ENCODE data around the gene SMG6. TPM values are rescaled to one million over a fixed set of nuclear protein-coding genes. Genes with fewer than 3 reads are reported as not detected.
A peak's percentile ranks its signal among the peaks of the same experiment; 100 is the strongest.

SMG6 gene
- polyA plus RNA-seq, 1 experiment, result 27.3 TPM

DNA sequence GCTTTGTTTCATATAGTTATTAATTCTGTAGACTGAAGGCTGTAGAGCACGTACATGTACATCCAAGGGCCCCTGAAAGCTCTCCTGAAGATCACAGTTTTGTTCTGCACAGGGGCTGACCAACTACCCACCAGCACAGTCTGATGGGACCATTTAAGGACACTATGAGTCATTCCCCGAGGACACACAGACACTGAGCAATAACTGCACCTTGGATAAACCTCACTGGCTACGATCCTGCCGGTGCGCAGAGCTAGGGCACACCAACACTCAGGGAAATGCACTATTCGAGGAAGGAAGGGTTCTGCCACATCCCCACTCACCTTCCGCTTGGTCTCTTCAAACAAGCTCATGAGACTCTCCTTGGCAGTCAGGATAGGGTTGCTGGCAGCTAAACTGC is 20.3 kb downstream of the SMG6 start:
- no peak for DNase-seq (ENCODE audit: low read depth, low spot score)
- TF ChIP-seq, protein P1, sequence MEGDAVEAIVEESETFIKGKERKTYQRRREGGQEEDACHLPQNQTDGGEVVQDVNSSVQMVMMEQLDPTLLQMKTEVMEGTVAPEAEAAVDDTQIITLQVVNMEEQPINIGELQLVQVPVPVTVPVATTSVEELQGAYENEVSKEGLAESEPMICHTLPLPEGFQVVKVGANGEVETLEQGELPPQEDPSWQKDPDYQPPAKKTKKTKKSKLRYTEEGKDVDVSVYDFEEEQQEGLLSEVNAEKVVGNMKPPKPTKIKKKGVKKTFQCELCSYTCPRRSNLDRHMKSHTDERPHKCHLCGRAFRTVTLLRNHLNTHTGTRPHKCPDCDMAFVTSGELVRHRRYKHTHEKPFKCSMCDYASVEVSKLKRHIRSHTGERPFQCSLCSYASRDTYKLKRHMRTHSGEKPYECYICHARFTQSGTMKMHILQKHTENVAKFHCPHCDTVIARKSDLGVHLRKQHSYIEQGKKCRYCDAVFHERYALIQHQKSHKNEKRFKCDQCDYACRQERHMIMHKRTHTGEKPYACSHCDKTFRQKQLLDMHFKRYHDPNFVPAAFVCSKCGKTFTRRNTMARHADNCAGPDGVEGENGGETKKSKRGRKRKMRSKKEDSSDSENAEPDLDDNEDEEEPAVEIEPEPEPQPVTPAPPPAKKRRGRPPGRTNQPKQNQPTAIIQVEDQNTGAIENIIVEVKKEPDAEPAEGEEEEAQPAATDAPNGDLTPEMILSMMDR (IDR thresholded peaks at IDR 0.05; ENCODE audit: low read depth, low read length), result no peak
- CTCF ChIA-PET, result interaction anchor here (0.9 to 5.1 kb wide), 9 partner anchors 9 to 375 kb away, joined by 3 to 54 read pairs (median 3); partner anchors contain the start of gene HIC1
- POLR2A ChIA-PET, result interaction anchor here (1.2 to 1.4 kb wide), 2 partner anchors 38 to 228 kb away, joined by 3 to 9 read pairs; partner anchors contain the start of gene HIC1
- no peaks in the 10 kb centered on the region for H3K9me3 ChIP-seq (ENCODE audit: control insufficient read depth, insufficient read depth, low read length)
- H3K27me3 ChIP-seq (ENCODE audit: control insufficient read depth, insufficient read depth, low read length), result no peaks in the 10 kb centered on the region
- no peak overlapping the region for H3K27ac ChIP-seq (ENCODE audit: low read depth, low read length)
- no peak overlapping the region for H3K4me3 ChIP-seq (ENCODE audit: low read depth, low read length)

DNA sequence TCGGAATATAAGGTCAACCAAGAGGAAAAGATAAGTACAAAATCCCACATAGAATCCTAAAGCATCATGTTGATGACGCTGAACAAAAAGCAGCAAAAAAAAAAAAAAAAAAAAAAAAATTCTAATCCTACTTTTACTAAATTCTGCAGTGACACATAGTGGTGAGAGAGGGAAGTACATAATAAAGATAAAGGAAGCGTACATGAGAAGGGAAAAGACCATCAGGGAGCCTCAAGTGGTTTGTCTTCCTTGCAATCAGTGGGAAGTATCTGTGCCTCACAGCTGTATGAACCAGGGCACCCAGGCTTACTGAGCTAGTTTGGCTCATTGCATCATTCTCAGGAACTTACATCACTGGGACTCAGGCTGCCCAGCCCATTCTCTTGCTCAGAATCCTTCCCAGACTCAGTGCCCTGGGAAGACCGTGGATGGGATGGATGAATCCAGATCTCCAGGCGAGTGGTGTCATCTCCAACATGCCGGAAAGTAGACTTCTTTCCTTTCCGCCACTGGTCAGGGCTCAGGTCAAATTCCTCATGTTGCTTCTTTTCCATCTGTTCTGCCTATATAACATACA is 21.2 kb downstream of the SMG6 start:
- TF ChIP-seq, protein P1 (IDR thresholded peaks at IDR 0.05; ENCODE audit: low read depth, low read length), result peak; percentile 64
- H3K27ac ChIP-seq (ENCODE audit: low read depth, low read length), result peak overlapping the region; percentile 58
- no peak overlapping the region for H3K4me3 ChIP-seq (ENCODE audit: low read depth, low read length)
- POLR2A ChIA-PET, result interaction anchor here (1.4 kb wide), 1 partner anchor 227 kb away, joined by 9 read pairs; the partner anchor contains the start of gene HIC1
- no peaks in the 10 kb centered on the region for H3K27me3 ChIP-seq (ENCODE audit: control insufficient read depth, insufficient read depth, low read length)
- CTCF ChIA-PET, result interaction anchor here (0.5 to 5.1 kb wide), 13 partner anchors 10 to 374 kb away, joined by 3 to 54 read pairs (median 4); partner anchors contain the start of gene HIC1
- no peaks in the 10 kb centered on the region for H3K9me3 ChIP-seq (ENCODE audit: control insufficient read depth, insufficient read depth, low read length)
- peak; percentile 74 for DNase-seq (ENCODE audit: low read depth, low spot score)

DNA sequence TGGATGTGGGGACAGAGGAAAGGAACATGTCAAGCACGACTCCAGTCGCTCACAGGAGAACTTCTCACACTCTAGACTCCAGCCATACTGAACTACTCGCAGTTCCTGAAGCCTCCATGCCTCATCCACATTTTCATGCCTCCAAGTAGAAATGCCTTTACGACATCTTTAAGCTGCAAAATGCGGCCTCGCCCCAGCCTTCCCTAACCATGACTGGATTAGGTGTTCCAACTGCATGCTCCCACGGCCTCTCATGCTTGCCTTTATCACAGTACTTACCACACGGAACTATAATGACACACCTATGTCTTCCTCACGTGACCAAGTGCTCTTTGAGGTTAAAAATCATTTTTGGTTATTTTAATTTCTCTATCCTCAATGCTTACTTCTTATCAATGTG is 23.9 kb downstream of the SMG6 start:
- H3K9me3 ChIP-seq (ENCODE audit: control insufficient read depth, insufficient read depth, low read length), result no peaks in the 10 kb centered on the region
- H3K27ac ChIP-seq (ENCODE audit: low read depth, low read length), result no peak overlapping the region
- POLR2A ChIA-PET, result no interaction called here
- H3K27me3 ChIP-seq (ENCODE audit: control insufficient read depth, insufficient read depth, low read length), result no peaks in the 10 kb centered on the region
- H3K4me3 ChIP-seq (ENCODE audit: low read depth, low read length), result no peak overlapping the region
- DNase-seq (ENCODE audit: low read depth, low spot score), result no peak
- TF ChIP-seq, protein P1 (IDR thresholded peaks at IDR 0.05; ENCODE audit: low read depth, low read length), result no peak
- CTCF ChIA-PET, result interaction anchor here (0.6 to 1.2 kb wide), 3 partner anchors 49 to 225 kb away, joined by 3 to 10 read pairs (median 6); no protein-coding TSS in a partner anchor

DNA sequence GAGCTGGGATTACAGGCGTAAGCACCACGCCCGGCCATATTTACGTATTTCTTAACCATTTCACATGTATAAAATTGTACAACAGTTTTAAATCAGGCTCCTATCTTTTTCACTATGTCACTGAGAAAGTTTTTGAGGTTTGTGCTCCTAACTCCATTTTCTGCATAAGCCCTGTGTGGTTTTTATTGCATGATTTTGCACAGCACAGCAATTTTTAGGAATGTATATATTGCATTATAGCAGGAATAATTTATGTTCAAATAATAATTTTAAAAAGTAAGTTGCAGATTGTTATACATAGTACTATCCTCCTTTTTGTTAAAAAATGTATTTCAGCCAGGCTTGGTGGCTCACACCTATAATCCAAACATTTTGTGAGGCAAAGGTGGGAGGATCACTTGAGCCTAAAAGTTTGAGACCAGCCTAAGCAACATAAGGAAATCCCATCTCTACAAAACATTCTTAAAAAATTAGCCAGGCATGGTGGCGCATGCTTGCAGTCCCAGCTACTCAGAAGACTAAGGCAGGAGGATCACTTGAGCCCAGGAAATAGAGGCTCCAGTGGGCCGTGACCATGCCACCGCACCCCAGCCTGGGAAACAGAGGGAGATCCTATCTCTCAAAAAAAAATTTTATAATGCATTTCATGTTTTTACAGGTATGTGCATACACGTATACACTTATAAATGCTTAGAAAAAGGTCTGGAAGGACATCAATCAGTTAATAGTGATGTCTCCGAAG is 26.0 kb downstream of the SMG6 start:
- DNase-seq (ENCODE audit: low read depth, low spot score), result no peak
- no peaks in the 10 kb centered on the region for H3K9me3 ChIP-seq (ENCODE audit: control insufficient read depth, insufficient read depth, low read length)
- TF ChIP-seq, protein P1 (IDR thresholded peaks at IDR 0.05; ENCODE audit: low read depth, low read length), result no peak
- no peak overlapping the region for H3K27ac ChIP-seq (ENCODE audit: low read depth, low read length)
- CTCF ChIA-PET, result no interaction called here
- POLR2A ChIA-PET, result interaction anchor here (0.7 kb wide), 1 partner anchor 50 kb away, joined by 3 read pairs; no protein-coding TSS in a partner anchor
- H3K4me3 ChIP-seq (ENCODE audit: low read depth, low read length), result no peak overlapping the region
- H3K27me3 ChIP-seq (ENCODE audit: control insufficient read depth, insufficient read depth, low read length), result no peaks in the 10 kb centered on the region

DNA sequence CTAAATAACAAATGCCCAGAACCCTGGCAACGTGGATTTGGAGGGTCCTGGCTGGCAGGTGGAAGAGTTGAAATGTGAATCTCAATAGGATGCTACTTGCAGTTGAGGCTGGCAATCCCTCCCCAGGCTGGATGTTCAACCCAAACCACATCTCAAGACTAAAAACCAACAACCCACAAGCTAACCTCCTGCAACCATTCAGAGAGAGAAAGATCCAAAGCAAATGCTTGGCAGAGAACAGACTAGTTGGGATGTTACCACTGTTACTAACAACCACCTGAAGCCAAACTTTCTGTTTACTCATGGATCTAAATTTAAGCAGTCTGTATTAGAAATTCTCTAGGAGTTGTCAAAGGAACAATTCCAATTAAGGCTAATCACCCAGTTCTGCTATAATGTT is 27.9 kb downstream of the SMG6 start:
- no peak overlapping the region for H3K27ac ChIP-seq (ENCODE audit: low read depth, low read length)
- ChIA-PET POLR2A (no interaction called here), CTCF (no interaction called here)
- DNase-seq (ENCODE audit: low read depth, low spot score), result no peak
- H3K4me3 ChIP-seq (ENCODE audit: low read depth, low read length), result no peak overlapping the region
- H3K27me3 ChIP-seq (ENCODE audit: control insufficient read depth, insufficient read depth, low read length), result no peaks in the 10 kb centered on the region
- H3K9me3 ChIP-seq (ENCODE audit: control insufficient read depth, insufficient read depth, low read length), result no peaks in the 10 kb centered on the region
- TF ChIP-seq, protein P1 (IDR thresholded peaks at IDR 0.05; ENCODE audit: low read depth, low read length), result no peak
